Kidney (tissue), 14 donors: ENCODE data around the gene GP5. TPM values are rescaled to one million over a fixed set of nuclear protein-coding genes. Genes with fewer than 3 reads are reported as not detected.

Source experiments
- DNase-seq, 5 donors: peaks; one replicate each; pipeline ENCODE4 v3.0.0-alpha.2; 2013 to 2020
- FAIRE-seq: peaks from 2 replicates; lab custom pipeline; 2012; peaks lifted over from hg19 to GRCh38; lab: Jason Lieb, UNC
- H3K27ac ChIP-seq, 2 donors: one replicate each; pipeline ENCODE4 v1.7.0; 2013; ENCODE audit warnings: low read depth in 2 of 2, low read length in 2 of 2, inconsistent platforms in 1 of 2
- H3K27me3 ChIP-seq: one replicate; pipeline ENCODE4 v1.7.1; 2013; ENCODE audit warnings: low read length, inconsistent platforms; ENCODE audit not compliant: control insufficient read depth, insufficient read depth
- H3K36me3 ChIP-seq, 3 donors: one replicate each; pipeline versions ENCODE4 v1.7.0 to v1.7.1; 2013; ENCODE audit warnings: low read length in 3 of 3, control low read depth in 1 of 3, inconsistent platforms in 1 of 3; ENCODE audit not compliant: insufficient read depth in 3 of 3, control insufficient read depth in 2 of 3
- H3K4me1 ChIP-seq, 3 donors: one replicate each; pipeline versions ENCODE4 v1.7.0 to v1.7.1; 2013; ENCODE audit warnings: low read length in 3 of 3, inconsistent platforms in 1 of 3, low read depth in 1 of 3; ENCODE audit not compliant: control insufficient read depth in 2 of 3, insufficient read depth in 2 of 3
- H3K4me3 ChIP-seq, 3 donors: one replicate each; pipeline versions ENCODE4 v1.7.0 to v1.8.1; 2013; ENCODE audit warnings: low read length in 3 of 3, control low read depth in 1 of 3, inconsistent platforms in 1 of 3
- H3K9ac ChIP-seq, 3 donors: one replicate each; pipeline versions ENCODE4 v1.7.0 to v1.7.1; 2013; ENCODE audit warnings: low read length in 3 of 3, control low read depth in 1 of 3, inconsistent platforms in 1 of 3
- H3K9me3 ChIP-seq, 3 donors: one replicate each; pipeline versions ENCODE4 v1.7.0 to v1.7.1; 2013; ENCODE audit warnings: low read length in 3 of 3, control low read depth in 1 of 3, inconsistent platforms in 1 of 3; ENCODE audit not compliant: control insufficient read depth in 2 of 3, insufficient read depth in 1 of 3
- CTCF ChIP-seq: IDR thresholded peaks from 3 replicates; pipeline ENCODE4 v1.5.1; 2012; ENCODE audit warnings: mild to moderate bottlenecking, moderate library complexity, borderline replicate concordance; ENCODE audit not compliant: insufficient read depth; ENCODE audit errors: extremely low read depth
- intact Hi-C: fragments of 100-400 bp; cut with DNase I; formaldehyde crosslinking; loops from one replicate; pipeline ENCODE4 v1.11.1; 2022
- polyA plus RNA-seq: library from polyadenylated mRNA; stranded (reverse); fragments of 350-450 nt; fragmentation: Illumina TruSeq; extraction: RNeasy Lipid Tissue Mini Kit (QIAGEN cat#74804); gene quantifications from one replicate; pipeline ENCODE4 v1.2.3, GENCODE V29; 2014; ENCODE audit warnings: low read depth, low replicate concordance; ENCODE audit not compliant: insufficient read depth
- total RNA-seq: library from RNA; stranded (reverse); fragmentation: NEBNext Ultra II Directional; extraction: Animal tissue kit (Norgen Biotek cat#: 25700); gene quantifications from one replicate; pipeline ENCODE4 v1.2.1, GENCODE V29; 2021
- donor health status: control.
- donor health status: control.
- donor health status: control.
- donor health status: control.
- donor health status: control.
- donor health status: DM: yes; HTN: yes; CAD: no.
- donor health status: Normal renal cell carcinoma (clear cell type).

Gene GP5
- total and polyA plus RNA-seq, 2 donors from 2014 or later: 0.22 TPM; not detected in 1

- intact Hi-C loops: no loop called here
Observed at GRCh38 chr3:194423317-194423716, 24.3 kb upstream of the GP5 start.

GRCh38 chr3:194422188-194422587 is 23.1 kb upstream of the GP5 start:
- Histone ChIP-seq H3K4me1 (no peaks in the 10 kb centered on the region), H3K36me3 (peaks cover 2 to 26% (median 22%) of the 10 kb centered on the region in 3 donors), H3K9ac (no peak overlapping the region), H3K9me3 (no peaks in the 10 kb centered on the region), H3K27ac (no peak overlapping the region), H3K4me3 (no peak overlapping the region), H3K27me3 (no peaks in the 10 kb centered on the region)
- FAIRE-seq (no peak), DNase-seq (no peak)
- TF ChIP-seq CTCF: no peak
- intact Hi-C loops: no loop called here

More at GRCh38 chr3:194423317-194423716, 24.3 kb upstream of the GP5 start:
- no peak for DNase-seq
- no peak for TF ChIP-seq CTCF
- H3K27ac ChIP-seq: no peak overlapping the region
- peaks cover 2 to 28% (median 22%) of the 10 kb centered on the region in 3 donors for H3K36me3 ChIP-seq
- H3K4me1 ChIP-seq: no peaks in the 10 kb centered on the region
- H3K9ac ChIP-seq: no peak overlapping the region
- no peak overlapping the region for H3K4me3 ChIP-seq
- no peak for FAIRE-seq
- H3K27me3 ChIP-seq: no peaks in the 10 kb centered on the region
- H3K9me3 ChIP-seq: no peaks in the 10 kb centered on the region

GRCh38 chr3:194418671-194419070 is 19.6 kb upstream of the GP5 start:
- no peak overlapping the region for H3K4me3 ChIP-seq
- FAIRE-seq (no peak), DNase-seq (no peak)
- intact Hi-C loops: no loop called here
- no peaks in the 10 kb centered on the region for H3K4me1 ChIP-seq
- no peak overlapping the region for H3K9ac ChIP-seq
- peaks cover 0 to 10% (median 10%) of the 10 kb centered on the region in 3 donors for H3K36me3 ChIP-seq
- no peak overlapping the region for H3K27ac ChIP-seq
- TF ChIP-seq CTCF: no peak
- H3K9me3 ChIP-seq: no peaks in the 10 kb centered on the region
- H3K27me3 ChIP-seq: no peaks in the 10 kb centered on the region

- FAIRE-seq (no peak), DNase-seq (no peak)
- no peaks in the 10 kb centered on the region for H3K9me3 ChIP-seq
- no peaks in the 10 kb centered on the region for H3K27me3 ChIP-seq
- H3K9ac ChIP-seq: no peak overlapping the region
- H3K27ac ChIP-seq: no peak overlapping the region
- no peak overlapping the region for H3K4me3 ChIP-seq
- H3K36me3 ChIP-seq: peaks cover 2 to 11% (median 10%) of the 10 kb centered on the region in 3 donors
- intact Hi-C loops: no loop called here
- no peaks in the 10 kb centered on the region for H3K4me1 ChIP-seq
- TF ChIP-seq CTCF: no peak
Observed at GRCh38 chr3:194407423-194407822, 8.4 kb upstream of the GP5 start.
